ENCODE data around the gene KIF18A.

Gene KIF18A

DNA sequence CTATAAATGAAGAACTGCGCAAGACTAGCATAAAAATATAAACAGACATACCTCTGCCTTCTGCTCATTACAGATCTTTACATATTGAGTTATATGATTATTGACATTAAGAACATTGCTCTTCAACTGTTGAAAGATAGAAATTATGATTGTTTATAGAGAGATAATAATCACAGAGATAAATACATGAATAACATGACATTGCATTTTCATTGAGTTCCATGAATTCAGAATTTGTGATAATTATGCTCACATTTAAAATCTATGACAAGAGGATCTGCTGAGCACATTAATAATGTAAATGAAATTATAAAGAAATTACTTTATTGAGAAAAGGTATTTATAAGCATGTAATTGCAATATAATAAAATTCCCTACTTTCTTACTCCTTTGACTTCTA is 24.8 kb downstream of the KIF18A start:
- no peak overlapping the region for H3K4me3 ChIP-seq (ENCODE audit: low read depth, low read length)
- TF ChIP-seq, protein P1, sequence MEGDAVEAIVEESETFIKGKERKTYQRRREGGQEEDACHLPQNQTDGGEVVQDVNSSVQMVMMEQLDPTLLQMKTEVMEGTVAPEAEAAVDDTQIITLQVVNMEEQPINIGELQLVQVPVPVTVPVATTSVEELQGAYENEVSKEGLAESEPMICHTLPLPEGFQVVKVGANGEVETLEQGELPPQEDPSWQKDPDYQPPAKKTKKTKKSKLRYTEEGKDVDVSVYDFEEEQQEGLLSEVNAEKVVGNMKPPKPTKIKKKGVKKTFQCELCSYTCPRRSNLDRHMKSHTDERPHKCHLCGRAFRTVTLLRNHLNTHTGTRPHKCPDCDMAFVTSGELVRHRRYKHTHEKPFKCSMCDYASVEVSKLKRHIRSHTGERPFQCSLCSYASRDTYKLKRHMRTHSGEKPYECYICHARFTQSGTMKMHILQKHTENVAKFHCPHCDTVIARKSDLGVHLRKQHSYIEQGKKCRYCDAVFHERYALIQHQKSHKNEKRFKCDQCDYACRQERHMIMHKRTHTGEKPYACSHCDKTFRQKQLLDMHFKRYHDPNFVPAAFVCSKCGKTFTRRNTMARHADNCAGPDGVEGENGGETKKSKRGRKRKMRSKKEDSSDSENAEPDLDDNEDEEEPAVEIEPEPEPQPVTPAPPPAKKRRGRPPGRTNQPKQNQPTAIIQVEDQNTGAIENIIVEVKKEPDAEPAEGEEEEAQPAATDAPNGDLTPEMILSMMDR (IDR thresholded peaks at IDR 0.05; ENCODE audit: borderline replicate concordance, insufficient read depth, low read depth, low read length): no peak

DNA sequence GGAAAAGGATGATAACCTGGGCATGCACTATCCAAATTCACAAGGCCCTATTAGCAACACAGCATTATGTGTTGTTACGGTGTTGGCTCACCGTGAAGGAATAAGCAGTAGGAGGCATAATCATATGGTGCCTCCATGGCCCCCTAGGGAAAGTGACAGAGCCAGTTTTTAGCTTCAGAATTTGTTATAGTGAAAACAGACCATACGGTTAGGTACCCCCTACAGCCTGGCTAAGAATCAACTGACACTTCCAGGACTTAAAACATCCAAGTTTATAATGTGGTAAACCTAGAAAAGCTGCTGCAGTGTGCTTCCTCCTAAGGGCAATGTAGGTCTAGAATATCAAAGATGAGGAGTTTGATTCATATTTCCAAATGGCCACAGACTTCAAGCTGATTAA is 30.4 kb downstream of the KIF18A start:
- H3K4me3 ChIP-seq (ENCODE audit: low read depth, low read length): no peak overlapping the region
- TF ChIP-seq, protein P1 (IDR thresholded peaks at IDR 0.05; ENCODE audit: borderline replicate concordance, insufficient read depth, low read depth, low read length): no peak

DNA sequence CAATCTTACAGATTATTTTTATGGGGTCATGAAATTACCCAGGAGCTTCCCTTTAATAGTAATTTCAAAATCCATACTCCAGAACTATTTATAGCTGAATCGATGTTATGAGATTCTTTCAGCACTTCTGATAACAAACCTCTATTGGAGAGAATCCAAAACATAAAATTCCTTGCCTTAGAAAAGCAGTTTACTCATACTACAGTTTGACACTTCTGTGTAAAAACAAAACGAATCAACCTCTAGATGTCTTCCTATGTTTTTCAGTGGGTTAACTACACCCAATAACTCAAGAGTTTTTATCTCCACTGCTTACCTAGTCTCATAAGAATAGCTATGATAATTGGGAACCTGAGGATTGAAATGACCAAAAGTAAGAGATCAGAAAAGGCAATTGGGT is 35.6 kb downstream of the KIF18A start:
- no peak overlapping the region for H3K4me3 ChIP-seq (ENCODE audit: low read depth, low read length)
- TF ChIP-seq, protein P1 (IDR thresholded peaks at IDR 0.05; ENCODE audit: borderline replicate concordance, insufficient read depth, low read depth, low read length): no peak

DNA sequence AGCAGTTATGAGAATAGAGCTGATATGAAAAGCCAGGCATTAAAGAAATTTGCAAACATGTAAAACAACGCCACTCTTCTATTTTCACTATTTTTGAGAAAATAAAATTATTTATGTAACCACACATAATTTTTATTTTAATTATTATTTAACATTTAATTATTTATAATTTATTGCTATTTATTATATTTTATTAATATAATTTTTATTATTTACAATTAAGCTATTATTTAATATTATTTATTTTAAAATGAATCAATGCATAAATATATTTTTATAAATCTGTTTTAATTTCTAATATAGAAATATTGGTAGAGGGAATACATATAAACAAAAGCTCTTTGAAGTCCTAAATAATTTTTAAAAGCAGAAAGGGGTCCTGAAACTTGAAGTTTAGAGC is 36.7 kb downstream of the KIF18A start:
- TF ChIP-seq, protein P1 (IDR thresholded peaks at IDR 0.05; ENCODE audit: borderline replicate concordance, insufficient read depth, low read depth, low read length): no peak
- no peak overlapping the region for H3K4me3 ChIP-seq (ENCODE audit: low read depth, low read length)

DNA sequence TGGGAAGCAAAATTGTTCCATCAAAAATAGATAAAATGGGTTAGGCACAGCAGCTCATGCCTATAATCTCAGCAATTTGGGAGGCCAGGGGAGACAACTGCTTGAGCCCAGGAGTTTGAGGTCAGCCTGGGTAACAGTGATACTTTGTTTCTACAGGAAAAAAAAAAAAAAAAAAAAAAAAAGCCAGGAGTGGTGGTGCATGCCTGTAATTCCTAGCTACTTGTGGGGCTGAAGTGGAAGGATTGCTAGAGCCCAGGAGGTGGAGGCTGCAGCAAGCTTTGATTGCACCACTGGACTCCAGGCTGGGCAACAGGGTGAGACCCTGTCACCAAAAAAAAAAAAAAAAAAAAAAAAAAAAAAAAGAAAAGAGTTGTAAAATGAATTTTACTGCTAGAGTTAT is 49.6 kb downstream of the KIF18A start:
- no peak overlapping the region for H3K4me3 ChIP-seq (ENCODE audit: low read depth, low read length)
- TF ChIP-seq, protein P1 (IDR thresholded peaks at IDR 0.05; ENCODE audit: borderline replicate concordance, insufficient read depth, low read depth, low read length): no peak

DNA sequence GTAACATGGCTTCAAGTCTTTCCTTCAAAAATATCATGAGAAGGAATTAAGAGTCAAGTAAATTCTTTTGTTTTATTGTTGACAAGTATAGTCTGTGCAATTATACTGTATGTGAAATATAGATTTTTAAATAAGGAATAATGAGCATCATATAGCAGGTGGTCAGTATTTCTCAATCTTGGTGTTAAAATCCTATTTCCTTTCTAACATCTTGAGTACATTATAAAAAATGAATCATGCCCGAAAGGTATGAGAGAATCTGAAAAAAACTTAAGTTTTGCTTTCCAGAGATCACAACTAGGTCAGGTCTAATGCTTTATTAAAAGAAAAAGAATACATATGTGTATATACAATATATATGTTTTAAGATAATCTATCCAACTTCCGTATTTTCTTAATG is 53.1 kb downstream of the KIF18A start:
- H3K4me3 ChIP-seq (ENCODE audit: low read depth, low read length): no peak overlapping the region
- TF ChIP-seq, protein P1 (IDR thresholded peaks at IDR 0.05; ENCODE audit: borderline replicate concordance, insufficient read depth, low read depth, low read length): no peak

DNA sequence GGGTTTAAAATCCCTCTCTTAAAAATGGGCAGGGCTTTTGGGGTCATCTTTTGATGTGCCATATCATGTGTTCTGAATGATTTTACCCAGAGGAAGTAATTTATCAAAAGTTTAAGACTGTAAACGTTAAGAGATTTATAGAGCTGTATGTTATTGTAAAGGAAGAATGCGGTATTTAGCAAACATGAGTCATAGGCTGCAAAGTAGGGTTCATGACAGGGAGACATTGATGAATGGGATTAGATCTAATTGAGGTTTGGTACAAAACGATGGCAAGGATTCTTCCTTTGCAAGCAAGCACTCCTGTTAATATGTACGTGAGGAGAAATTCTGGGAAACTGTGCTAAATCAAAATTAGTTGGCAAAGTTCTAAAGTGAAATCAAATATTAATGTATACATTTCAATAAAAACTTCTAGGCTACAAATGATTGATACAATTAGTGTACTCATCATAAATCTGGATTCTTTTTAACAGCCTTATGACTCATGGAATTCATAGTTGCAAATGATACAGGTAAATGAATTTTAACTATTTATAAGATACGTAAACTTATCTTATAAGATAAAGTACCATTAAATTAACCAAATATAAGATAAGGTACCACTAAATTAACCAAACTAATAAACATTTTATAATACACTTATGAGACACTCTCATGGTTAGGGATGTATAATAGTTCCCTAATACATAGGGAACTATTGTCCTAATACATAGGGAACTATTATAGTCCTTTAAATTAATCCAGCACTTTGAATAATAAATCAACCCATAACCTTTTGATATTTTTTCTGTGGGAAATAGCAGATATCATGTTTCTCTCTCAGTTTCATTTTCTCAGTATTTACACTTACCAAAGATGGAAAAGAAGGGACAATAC is 58.4 kb downstream of the KIF18A start:
- no peak overlapping the region for H3K4me3 ChIP-seq (ENCODE audit: low read depth, low read length)
- TF ChIP-seq, protein P1 (IDR thresholded peaks at IDR 0.05; ENCODE audit: borderline replicate concordance, insufficient read depth, low read depth, low read length): no peak
